Measurements from ENCODE around the gene LPCAT1.

The LPCAT1 gene

DNA sequence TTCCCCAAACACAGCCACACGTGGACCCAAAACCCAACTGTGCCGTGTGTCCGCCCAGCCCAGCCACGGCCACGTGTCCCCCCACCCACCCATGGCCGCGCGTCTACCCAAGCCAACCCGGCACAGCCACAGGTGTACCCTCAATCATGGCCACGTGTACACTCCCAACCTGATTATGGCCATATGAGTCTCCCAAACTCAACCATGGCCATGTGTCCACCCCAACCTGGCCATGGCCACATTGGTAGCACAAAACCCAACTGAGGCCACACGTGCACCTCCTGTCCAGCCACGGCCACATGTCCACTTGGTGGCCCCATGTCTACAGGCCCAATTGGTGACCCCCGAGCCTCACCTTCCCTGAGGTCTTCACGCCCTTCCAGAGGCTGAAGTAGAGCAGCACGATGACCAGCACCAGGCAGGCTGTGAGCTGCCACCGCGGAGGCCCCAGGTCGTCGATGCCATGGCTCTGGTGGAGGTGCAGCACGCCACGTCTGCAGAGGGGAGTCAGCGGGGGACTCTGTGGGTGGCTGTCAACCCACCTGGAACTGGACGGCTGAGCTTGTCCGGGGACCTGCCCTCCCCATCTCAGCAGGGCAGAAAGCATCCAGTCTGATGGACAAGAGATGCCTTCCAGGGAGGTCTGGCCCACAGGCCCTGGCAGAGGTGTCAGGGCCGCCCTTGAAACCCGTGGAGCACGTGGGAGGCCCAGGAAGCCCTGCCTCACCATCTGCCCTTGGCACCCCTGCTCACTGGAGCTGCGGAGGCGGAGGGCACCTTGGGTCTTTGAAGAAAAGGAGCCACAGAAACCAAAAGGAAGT lies 102.0 kb downstream of the LPCAT1 start:
- Histone ChIP-seq H3F3A (ENCODE audit: low read depth) (no peaks in the 10 kb centered on the region), H2AFZ (ENCODE audit: low read length) (no peak overlapping the region), H3K4me2 (ENCODE audit: low read depth, low read length, poor library complexity, severe bottlenecking) (no peak overlapping the region), H3K9me2 (replicated peaks; ENCODE audit: low read depth, low read length) (no peaks in the 10 kb centered on the region), H3K4me1 (ENCODE audit: insufficient read depth, low read length, poor library complexity, severe bottlenecking) (no peaks in the 10 kb centered on the region), H3K9ac (ENCODE audit: low read depth, low read length, poor library complexity, severe bottlenecking) (no peak overlapping the region), H3K27me3 (ENCODE audit: insufficient read depth, low read length, poor library complexity, severe bottlenecking) (no peaks in the 10 kb centered on the region), H3K4me3 (ENCODE audit: low read length, poor library complexity, severe bottlenecking) (no peak overlapping the region), H3K36me3 (ENCODE audit: insufficient read depth, low read length) (no peaks in the 10 kb centered on the region), H4K20me1 (ENCODE audit: insufficient read depth, low read length, poor library complexity, severe bottlenecking) (no peaks in the 10 kb centered on the region), H3K79me2 (ENCODE audit: insufficient read depth, low read length) (no peaks in the 10 kb centered on the region), H3K9me3 (ENCODE audit: insufficient read depth, low read depth, low read length) (peaks cover 6% of the 10 kb centered on the region; the same call in 1 of the 2 replicates)
- TF ChIP-seq EZH2phosphoT487 (IDR thresholded peaks at IDR 0.05; ENCODE audit: borderline replicate concordance) (no peak), CTCF (conservative IDR thresholded peaks at IDR 0.05; ENCODE audit: low read length) (no peak)

GRCh38 chr5:1420211-1421195 lies 103.3 kb downstream of the LPCAT1 start:
- H3F3A ChIP-seq (ENCODE audit: low read depth), result no peaks in the 10 kb centered on the region
- H3K4me1 ChIP-seq (ENCODE audit: insufficient read depth, low read length, poor library complexity, severe bottlenecking), result no peaks in the 10 kb centered on the region
- H3K79me2 ChIP-seq (ENCODE audit: insufficient read depth, low read length), result no peaks in the 10 kb centered on the region
- TF ChIP-seq EZH2phosphoT487 (IDR thresholded peaks at IDR 0.05; ENCODE audit: borderline replicate concordance), result no peak
- TF ChIP-seq CTCF (conservative IDR thresholded peaks at IDR 0.05; ENCODE audit: low read length), result no peak
- H3K27me3 ChIP-seq (ENCODE audit: insufficient read depth, low read length, poor library complexity, severe bottlenecking), result no peaks in the 10 kb centered on the region
- H3K4me2 ChIP-seq (ENCODE audit: low read depth, low read length, poor library complexity, severe bottlenecking), result no peak overlapping the region
- no peaks in the 10 kb centered on the region for H4K20me1 ChIP-seq (ENCODE audit: insufficient read depth, low read length, poor library complexity, severe bottlenecking)
- H3K36me3 ChIP-seq (ENCODE audit: insufficient read depth, low read length), result no peaks in the 10 kb centered on the region
- no peak overlapping the region for H3K4me3 ChIP-seq (ENCODE audit: low read length, poor library complexity, severe bottlenecking)
- H3K9ac ChIP-seq (ENCODE audit: low read depth, low read length, poor library complexity, severe bottlenecking), result no peak overlapping the region
- H2AFZ ChIP-seq (ENCODE audit: low read length), result no peak overlapping the region
- no peaks in the 10 kb centered on the region for H3K9me2 ChIP-seq (replicated peaks; ENCODE audit: low read depth, low read length)
- peaks cover 6% of the 10 kb centered on the region; the same call in 1 of the 2 replicates for H3K9me3 ChIP-seq (ENCODE audit: insufficient read depth, low read depth, low read length)

GRCh38 chr5:1419476-1420210 lies 104.1 kb downstream of the LPCAT1 start:
- Histone ChIP-seq H3K9ac (ENCODE audit: low read depth, low read length, poor library complexity, severe bottlenecking) (no peak overlapping the region), H3K79me2 (ENCODE audit: insufficient read depth, low read length) (no peaks in the 10 kb centered on the region), H3K4me1 (ENCODE audit: insufficient read depth, low read length, poor library complexity, severe bottlenecking) (no peaks in the 10 kb centered on the region), H3K36me3 (ENCODE audit: insufficient read depth, low read length) (no peaks in the 10 kb centered on the region), H3K4me2 (ENCODE audit: low read depth, low read length, poor library complexity, severe bottlenecking) (no peak overlapping the region), H4K20me1 (ENCODE audit: insufficient read depth, low read length, poor library complexity, severe bottlenecking) (no peaks in the 10 kb centered on the region), H3K27me3 (ENCODE audit: insufficient read depth, low read length, poor library complexity, severe bottlenecking) (no peaks in the 10 kb centered on the region), H3F3A (ENCODE audit: low read depth) (no peaks in the 10 kb centered on the region), H3K9me2 (replicated peaks; ENCODE audit: low read depth, low read length) (no peaks in the 10 kb centered on the region), H2AFZ (ENCODE audit: low read length) (no peak overlapping the region), H3K9me3 (ENCODE audit: insufficient read depth, low read depth, low read length) (peaks cover 6% of the 10 kb centered on the region; the same call in 1 of the 2 replicates), H3K4me3 (ENCODE audit: low read length, poor library complexity, severe bottlenecking) (no peak overlapping the region)
- TF ChIP-seq CTCF (conservative IDR thresholded peaks at IDR 0.05; ENCODE audit: low read length) (no peak), EZH2phosphoT487 (IDR thresholded peaks at IDR 0.05; ENCODE audit: borderline replicate concordance) (no peak)

Measured in Loucy (cell line).